Stimulated activated effector memory CD8-positive, alpha-beta T cell treated with anti-CD3 and anti-CD28 coated beads, Interleukin-12 subunit alpha, Interleukin-12 subunit beta, amount 100 ng/mL, for 72 hours (primary cell): ENCODE measurements around the gene IL1RAP.

Source experiments
- ATAC-seq: fragments of 150-1000 bp; cut with Tn5 transposase; 2 replicates; pipeline ENCODE4 v1.10.0; 2021
- DNase-seq, 2 donors: peaks; one replicate each; pipeline ENCODE4 v3.0.0; 2021 to 2022; ENCODE audit warnings: low spot score in 2 of 2
- H3K27ac Mint-ChIP-seq: one replicate; pipeline ENCODE4 v1.8.0; 2022; ENCODE audit warnings: mild to moderate bottlenecking, mixed read lengths
- H3K36me3 Mint-ChIP-seq: one replicate; pipeline ENCODE4 v1.8.0; 2022; ENCODE audit warnings: mild to moderate bottlenecking, mixed read lengths
- H3K4me1 Mint-ChIP-seq: one replicate; pipeline ENCODE4 v1.8.0; 2022; ENCODE audit warnings: mixed read lengths
- H3K4me3 Mint-ChIP-seq: one replicate; pipeline ENCODE4 v1.8.0; 2022; ENCODE audit warnings: mild to moderate bottlenecking, mixed read lengths
- H3K9me3 Mint-ChIP-seq: one replicate; pipeline ENCODE4 v1.8.0; 2022; ENCODE audit warnings: mixed read lengths

IL1RAP gene

DNA sequence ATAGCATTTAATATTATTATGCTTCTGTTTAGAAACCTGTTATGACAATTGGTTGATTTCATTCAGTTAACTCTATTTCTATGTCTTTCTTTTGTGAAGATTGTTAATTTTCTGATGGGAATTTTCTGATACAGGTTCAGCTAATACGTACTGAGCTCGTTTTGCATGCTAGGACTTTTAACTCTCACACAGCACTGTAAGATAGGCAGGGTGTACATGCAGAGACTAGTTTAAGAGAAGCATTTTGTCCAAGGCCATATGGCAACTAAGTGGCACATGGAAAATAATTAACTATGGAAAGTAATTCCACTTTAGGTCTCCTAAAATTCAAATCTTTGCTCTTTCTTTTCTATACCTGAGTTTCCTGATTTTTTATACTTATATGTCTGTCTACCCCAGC is 81.9 kb downstream of the IL1RAP start:
- Mint-ChIP-seq H3K9me3 (no peaks in the 10 kb centered on the region), H3K36me3 (peaks cover 5% of the 10 kb centered on the region), H3K4me1 (peaks cover 22% of the 10 kb centered on the region), H3K27ac (no peak overlapping the region), H3K4me3 (no peak overlapping the region)
- ATAC-seq = no peak
- no peak for DNase-seq

DNA sequence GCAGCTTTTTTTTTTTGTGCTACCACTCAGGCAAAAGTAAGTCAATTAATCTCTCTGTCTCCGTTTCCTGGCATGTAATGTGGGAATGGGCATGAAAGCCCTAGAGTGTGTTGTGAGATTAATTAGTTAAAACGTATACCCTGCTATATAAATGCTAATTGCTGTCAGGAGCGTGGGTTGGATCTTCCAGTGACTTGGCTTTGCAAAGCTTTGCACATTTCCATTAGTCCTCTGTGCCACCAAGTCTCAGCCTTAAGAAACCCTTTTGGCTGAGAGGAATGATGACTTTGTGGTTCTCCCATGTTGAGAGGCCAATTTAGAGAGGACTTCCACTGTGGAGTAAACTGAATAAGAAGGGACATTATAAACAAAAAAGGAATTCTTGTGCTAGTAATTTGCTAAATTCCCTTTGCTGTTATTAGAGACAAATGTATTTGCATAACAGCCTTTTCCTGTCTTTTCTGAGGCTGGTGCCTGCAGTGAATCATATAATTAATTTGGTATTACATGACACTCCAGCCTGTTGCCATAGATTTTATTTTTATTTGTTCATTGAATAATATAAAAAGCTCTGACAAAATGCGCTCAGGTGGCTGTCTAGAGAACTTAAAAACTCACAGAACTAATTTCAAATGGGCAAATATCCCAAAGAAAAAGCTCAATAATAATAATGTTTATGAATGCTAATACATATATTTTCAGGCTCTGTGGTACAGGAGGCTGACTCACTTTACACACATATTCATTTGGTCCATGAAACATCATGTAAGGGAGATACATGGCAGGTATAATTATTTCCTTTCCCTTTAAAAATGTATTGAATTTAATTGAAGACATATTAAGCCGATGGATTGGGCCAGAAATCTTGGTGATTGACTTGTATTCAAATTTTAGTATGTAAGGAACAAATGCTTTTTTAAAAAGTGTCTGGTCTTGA is 82.7 kb downstream of the IL1RAP start:
- no peak overlapping the region for H3K4me3 Mint-ChIP-seq
- no peaks in the 10 kb centered on the region for H3K9me3 Mint-ChIP-seq
- DNase-seq = no peak
- no peak overlapping the region for H3K27ac Mint-ChIP-seq
- peaks cover 22% of the 10 kb centered on the region for H3K4me1 Mint-ChIP-seq
- no peak for ATAC-seq
- H3K36me3 Mint-ChIP-seq = peaks cover 13% of the 10 kb centered on the region

DNA sequence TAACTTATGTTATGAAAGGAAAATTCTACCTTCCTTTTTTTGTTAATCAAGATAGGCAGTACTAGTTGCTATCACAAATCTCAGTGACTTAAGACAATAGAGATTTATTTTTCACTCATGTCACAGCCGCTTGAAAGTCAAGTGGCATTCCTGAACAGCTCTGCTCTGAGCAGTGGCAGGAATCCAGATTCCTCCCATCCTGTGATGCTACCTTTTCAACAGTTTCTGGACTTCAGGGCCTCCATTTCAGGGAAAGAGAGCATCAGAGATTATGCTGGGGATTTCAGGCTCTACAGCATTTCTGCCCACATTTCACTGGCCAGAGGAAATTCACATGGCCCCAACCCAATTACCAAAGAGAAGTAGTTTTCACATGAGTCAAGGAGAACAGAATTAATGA is 83.4 kb downstream of the IL1RAP start:
- Mint-ChIP-seq H3K4me3 (no peak overlapping the region), H3K4me1 (peaks cover 22% of the 10 kb centered on the region), H3K9me3 (no peaks in the 10 kb centered on the region), H3K27ac (no peak overlapping the region), H3K36me3 (peaks cover 17% of the 10 kb centered on the region)
- ATAC-seq = no peak
- no peak for DNase-seq

DNA sequence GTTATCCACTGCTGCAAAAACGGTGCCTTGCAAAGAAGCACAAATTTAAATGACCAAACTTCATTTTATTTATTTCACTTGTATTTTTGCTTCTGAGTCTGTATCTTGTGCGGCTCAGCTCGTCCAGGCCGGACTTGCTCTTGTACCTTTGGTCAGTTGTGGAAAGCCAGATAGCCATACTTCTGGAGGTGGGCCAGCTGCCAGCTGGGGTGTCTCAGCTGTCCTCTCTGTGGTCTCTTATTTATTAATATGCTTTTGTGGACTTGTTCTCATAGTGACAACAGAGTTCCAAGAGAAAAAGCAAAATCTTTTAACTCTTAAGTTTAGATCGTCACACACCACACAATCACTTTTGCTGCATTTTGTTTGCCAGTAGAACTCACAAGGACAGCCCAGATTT is 87.7 kb downstream of the IL1RAP start:
- H3K4me1 Mint-ChIP-seq = peaks cover 11% of the 10 kb centered on the region
- H3K36me3 Mint-ChIP-seq = peaks cover 41% of the 10 kb centered on the region
- no peak for ATAC-seq
- no peak for DNase-seq
- H3K4me3 Mint-ChIP-seq = no peak overlapping the region
- peaks cover 4% of the 10 kb centered on the region for H3K9me3 Mint-ChIP-seq
- no peak overlapping the region for H3K27ac Mint-ChIP-seq

DNA sequence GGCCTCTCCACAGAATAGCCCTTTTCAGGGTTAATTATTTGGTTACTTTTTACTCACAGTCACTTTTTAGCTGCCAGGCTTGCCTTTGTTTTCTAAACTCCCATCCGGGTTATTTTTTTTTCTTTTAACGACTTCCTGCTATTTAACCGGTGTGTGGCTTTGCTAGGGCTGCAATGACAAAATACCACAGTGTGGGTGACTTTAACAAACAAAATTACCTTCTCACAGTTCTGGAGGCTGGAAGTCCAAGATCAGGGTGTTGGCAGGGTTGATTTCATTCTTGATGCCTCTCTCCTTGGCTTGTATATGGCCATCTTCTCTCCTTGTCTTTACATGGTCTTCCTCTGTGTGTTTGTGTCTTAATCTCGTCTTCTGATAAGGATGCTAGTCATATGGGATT is 91.5 kb downstream of the IL1RAP start:
- DNase-seq (no peak), ATAC-seq (no peak)
- H3K27ac Mint-ChIP-seq = peak overlapping the region; percentile 58
- H3K9me3 Mint-ChIP-seq = peaks cover 4% of the 10 kb centered on the region
- H3K4me3 Mint-ChIP-seq = no peak overlapping the region
- peaks cover 70% of the 10 kb centered on the region for H3K36me3 Mint-ChIP-seq
- H3K4me1 Mint-ChIP-seq = peaks cover 7% of the 10 kb centered on the region

DNA sequence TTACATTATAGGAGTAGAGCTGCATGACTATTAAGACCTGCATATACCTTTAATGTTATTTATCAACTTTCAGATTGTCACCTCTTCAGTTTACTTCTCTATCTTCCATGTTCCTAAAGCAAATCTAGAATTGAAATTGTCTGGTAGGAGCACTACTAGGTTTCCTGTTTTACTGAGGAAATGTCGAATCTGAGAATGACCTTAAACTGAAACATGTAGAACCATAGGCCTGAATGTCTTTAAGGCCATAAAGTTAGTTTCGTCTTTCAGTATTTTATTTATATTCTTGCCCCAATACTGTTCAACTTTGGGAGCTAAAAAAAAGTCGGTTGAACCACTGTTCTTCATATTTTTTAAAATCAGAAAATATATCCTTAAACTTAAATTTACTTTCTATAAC is 92.7 kb downstream of the IL1RAP start:
- H3K36me3 Mint-ChIP-seq = peaks cover 62% of the 10 kb centered on the region
- peaks cover 4% of the 10 kb centered on the region for H3K9me3 Mint-ChIP-seq
- no peak for ATAC-seq
- H3K4me1 Mint-ChIP-seq = peaks cover 7% of the 10 kb centered on the region
- H3K4me3 Mint-ChIP-seq = no peak overlapping the region
- DNase-seq = no peak
- H3K27ac Mint-ChIP-seq = no peak overlapping the region

DNA sequence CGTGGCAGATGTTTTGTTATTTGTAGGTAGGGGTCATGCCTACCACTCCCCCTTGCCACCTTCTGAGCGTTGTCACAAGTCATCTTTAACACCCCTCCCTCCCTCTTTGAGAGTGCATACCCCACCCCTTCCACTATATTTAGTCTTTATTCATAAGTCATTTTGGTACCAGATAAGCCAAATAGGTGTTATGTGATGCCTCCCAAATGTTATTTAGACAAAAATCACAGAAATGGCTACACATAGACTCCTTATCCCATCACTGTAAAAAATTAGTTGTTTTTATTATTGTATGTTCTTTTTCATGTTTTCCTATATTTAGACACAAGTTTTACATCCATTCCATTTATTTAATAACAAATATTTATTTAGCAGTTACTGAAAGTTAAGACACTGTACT is 93.1 kb downstream of the IL1RAP start:
- H3K36me3 Mint-ChIP-seq = peaks cover 58% of the 10 kb centered on the region
- no peak overlapping the region for H3K27ac Mint-ChIP-seq
- H3K4me3 Mint-ChIP-seq = no peak overlapping the region
- DNase-seq (no peak), ATAC-seq (no peak)
- H3K4me1 Mint-ChIP-seq = peaks cover 7% of the 10 kb centered on the region
- peaks cover 4% of the 10 kb centered on the region for H3K9me3 Mint-ChIP-seq

DNA sequence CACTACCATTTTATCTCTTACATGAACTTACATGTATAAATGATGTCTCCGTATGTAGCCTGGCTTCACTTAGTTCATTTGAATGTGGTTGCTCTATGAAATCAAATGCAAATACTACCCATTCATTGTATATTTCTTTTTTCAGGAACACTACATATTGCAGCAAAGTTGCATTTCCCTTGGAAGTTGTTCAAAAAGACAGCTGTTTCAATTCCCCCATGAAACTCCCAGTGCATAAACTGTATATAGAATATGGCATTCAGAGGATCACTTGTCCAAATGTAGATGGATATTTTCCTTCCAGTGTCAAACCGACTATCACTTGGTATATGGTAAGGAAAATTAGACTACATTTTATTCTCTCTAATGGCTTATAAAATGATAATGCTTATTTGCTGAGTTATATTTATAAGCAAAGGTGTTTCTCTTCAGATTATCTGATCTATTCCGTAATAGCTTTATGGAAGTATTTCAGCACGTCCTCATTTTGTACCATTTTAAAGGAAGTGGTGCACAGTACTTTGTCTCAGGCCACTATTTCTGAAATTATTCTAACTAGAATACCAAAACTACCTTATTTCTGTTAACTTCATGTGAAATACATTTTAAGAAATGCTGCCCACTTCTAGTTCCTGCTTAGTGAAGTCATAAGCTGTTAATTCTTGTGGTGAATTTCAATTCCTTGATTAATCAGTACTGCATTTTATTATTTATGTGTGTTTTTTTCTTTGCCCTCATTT is 95.1 kb downstream of the IL1RAP start:
- H3K4me1 Mint-ChIP-seq = peaks cover 7% of the 10 kb centered on the region
- no peak for ATAC-seq
- H3K27ac Mint-ChIP-seq = no peak overlapping the region
- DNase-seq = no peak
- no peak overlapping the region for H3K4me3 Mint-ChIP-seq
- peaks cover 52% of the 10 kb centered on the region for H3K36me3 Mint-ChIP-seq
- H3K9me3 Mint-ChIP-seq = peaks cover 4% of the 10 kb centered on the region

DNA sequence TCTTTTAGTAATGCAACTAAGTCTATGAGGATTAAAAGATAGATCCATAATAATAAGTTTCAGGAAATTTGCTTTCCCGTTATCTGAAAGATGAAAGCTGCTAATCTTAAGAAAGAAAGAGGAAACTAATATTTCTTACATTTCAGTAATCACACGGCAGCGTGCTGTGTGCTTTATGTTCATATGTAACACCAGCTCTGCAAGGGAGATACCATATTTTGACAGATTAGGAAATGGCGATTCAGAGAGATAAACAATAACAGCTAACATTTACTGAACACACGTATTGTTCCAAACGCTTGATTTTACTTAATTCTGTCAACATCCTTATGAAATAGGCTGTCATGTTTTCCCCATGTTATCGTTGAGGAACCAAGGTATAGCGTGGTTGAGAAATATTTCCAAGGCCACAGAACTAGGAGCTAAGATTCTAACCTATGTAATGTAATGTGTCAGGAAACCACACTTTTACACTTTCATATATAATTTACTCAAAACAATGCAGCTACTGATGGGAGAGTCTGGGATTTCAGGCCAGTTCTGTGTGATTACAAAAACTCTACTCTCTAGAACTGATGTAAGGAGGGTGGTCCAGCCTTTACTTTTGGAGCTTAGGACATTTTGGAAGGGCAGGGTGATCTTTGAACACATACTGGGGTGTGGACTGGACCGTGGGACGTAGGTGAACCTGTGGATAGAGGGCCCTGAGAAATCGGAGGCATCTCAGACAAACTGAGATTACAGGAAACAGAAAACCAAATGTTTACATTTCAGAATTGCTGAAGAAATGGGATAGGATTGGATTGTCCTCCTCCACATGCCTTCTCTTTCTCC is 100.6 kb downstream of the IL1RAP start:
- peaks cover 31% of the 10 kb centered on the region for H3K36me3 Mint-ChIP-seq
- ATAC-seq (no peak), DNase-seq (no peak)
- no peak overlapping the region for H3K4me3 Mint-ChIP-seq
- peaks cover 24% of the 10 kb centered on the region for H3K4me1 Mint-ChIP-seq
- peak overlapping the region; percentile 4 for H3K27ac Mint-ChIP-seq
- H3K9me3 Mint-ChIP-seq = no peaks in the 10 kb centered on the region

DNA sequence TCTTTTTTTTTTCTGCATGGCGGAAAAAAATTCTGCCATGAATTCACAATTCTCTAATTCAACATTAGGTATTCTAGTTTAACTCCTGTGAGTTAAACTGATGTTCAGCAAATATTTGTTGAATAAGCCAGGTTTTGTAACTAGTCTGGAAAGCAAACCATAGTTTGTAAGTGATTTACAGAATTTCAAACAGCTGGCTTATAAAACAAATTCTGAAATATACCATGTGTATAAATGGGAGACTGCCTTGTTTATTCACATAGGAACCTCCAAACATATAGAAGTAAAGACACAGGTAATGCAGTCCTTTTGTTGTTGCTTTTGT is 101.1 kb downstream of the IL1RAP start:
- no peaks in the 10 kb centered on the region for H3K9me3 Mint-ChIP-seq
- H3K4me3 Mint-ChIP-seq = no peak overlapping the region
- H3K4me1 Mint-ChIP-seq = peaks cover 24% of the 10 kb centered on the region
- no peak for DNase-seq
- no peak for ATAC-seq
- peak overlapping the region; percentile 4 for H3K27ac Mint-ChIP-seq
- H3K36me3 Mint-ChIP-seq = peaks cover 31% of the 10 kb centered on the region

DNA sequence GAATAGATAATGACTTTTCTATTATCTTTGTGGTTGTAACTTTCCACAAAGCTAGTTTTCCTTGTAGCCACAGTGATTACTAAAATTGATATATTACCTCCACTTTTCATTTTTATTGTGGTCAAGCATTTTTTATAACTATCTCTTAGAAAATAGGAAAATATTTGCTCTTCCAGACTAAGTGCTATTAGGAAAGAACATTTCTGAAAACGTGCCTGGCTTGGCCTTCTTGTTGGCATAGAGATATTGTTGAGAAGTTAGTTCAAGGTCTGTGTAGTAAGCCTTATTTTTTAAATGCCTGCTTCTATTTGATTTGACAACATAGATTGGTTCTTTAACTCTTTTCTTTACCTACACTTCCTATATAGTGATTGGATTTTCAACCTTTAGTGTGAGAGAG is 101.7 kb downstream of the IL1RAP start:
- DNase-seq (no peak), ATAC-seq (no peak)
- Mint-ChIP-seq H3K36me3 (peaks cover 34% of the 10 kb centered on the region), H3K4me1 (peaks cover 24% of the 10 kb centered on the region), H3K27ac (no peak overlapping the region), H3K9me3 (no peaks in the 10 kb centered on the region), H3K4me3 (no peak overlapping the region)

DNA sequence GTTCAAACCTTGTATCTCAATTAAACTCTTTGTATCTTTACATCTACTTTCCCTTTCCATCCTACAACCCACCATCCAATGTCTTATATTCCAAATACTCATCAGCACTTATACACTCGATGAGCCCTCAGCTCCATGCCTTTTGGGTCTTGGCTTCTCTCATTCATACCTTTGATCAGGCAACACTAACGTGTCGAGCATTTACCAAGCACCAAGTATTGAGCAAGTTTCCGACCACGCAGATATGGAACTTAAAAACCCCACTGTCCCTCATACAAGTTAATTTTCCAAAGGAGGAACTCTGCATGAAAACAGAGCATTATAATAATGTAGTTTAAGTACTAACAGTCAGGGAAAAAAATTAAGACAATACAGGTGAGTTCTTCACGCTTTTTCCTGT is 102.8 kb downstream of the IL1RAP start:
- DNase-seq (no peak), ATAC-seq (no peak)
- peak overlapping the region; percentile 89 for H3K27ac Mint-ChIP-seq
- H3K9me3 Mint-ChIP-seq = no peaks in the 10 kb centered on the region
- H3K4me3 Mint-ChIP-seq = peak overlapping the region; percentile 41
- H3K36me3 Mint-ChIP-seq = peaks cover 43% of the 10 kb centered on the region
- H3K4me1 Mint-ChIP-seq = peaks cover 24% of the 10 kb centered on the region

DNA sequence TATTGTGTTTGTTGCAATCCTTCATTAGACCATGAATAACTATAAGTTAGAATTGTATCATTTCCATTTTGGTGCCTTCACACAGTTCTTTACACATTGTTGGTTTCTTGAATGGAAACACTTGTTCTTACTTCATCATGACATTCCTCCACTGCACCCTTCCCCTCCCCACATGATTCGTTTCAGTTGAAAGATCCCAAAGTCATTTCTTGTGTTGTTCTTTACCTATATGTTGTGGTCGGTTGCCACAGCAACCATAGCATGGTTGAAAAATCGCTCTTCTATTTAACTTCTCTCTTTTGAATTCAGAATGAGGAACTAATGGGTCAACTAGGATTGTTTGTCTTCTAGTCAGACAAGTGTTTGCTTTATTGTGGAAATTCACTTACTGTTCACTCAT is 103.3 kb downstream of the IL1RAP start:
- DNase-seq (no peak), ATAC-seq (peak; percentile 72)
- H3K27ac Mint-ChIP-seq = peak overlapping the region; percentile 89
- peaks cover 48% of the 10 kb centered on the region for H3K36me3 Mint-ChIP-seq
- H3K9me3 Mint-ChIP-seq = no peaks in the 10 kb centered on the region
- peaks cover 24% of the 10 kb centered on the region for H3K4me1 Mint-ChIP-seq
- H3K4me3 Mint-ChIP-seq = peak overlapping the region; percentile 41

DNA sequence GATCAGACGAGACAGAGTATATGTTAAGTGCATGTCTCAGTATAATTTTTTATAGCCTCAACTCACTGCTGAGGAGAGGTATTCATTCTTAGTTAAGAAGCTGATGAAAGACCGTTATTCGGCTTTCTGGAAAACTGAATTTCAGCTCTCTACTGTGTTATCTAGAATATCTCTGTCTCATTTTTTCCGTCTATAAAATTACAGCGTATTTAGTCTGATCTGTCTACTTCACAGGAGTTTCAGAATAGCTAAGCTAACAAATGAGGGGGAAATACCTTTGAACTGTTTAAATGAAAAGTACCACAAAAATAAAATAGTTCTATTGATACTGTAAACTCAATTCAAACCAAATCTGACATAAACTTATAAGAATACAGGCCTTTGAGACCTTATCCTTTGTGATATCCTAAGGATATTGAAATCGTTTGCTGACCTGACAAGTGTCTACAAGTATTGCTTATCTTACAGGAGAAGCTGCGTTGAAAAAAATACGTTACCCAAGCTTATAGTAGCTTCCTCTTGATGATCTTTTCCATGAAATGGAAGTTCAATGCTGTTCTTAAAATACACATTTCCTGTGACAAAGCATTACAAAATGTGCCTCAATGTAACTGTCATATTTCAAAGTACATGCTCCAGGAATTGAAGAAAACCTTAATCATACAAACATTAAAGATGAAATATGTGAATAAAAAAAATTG is 104.6 kb downstream of the IL1RAP start:
- Mint-ChIP-seq H3K4me1 (peaks cover 24% of the 10 kb centered on the region), H3K4me3 (peak overlapping the region; percentile 41), H3K36me3 (peaks cover 60% of the 10 kb centered on the region), H3K9me3 (no peaks in the 10 kb centered on the region), H3K27ac (peak overlapping the region; percentile 89)
- DNase-seq = no peak
- peak; percentile 93 for ATAC-seq

DNA sequence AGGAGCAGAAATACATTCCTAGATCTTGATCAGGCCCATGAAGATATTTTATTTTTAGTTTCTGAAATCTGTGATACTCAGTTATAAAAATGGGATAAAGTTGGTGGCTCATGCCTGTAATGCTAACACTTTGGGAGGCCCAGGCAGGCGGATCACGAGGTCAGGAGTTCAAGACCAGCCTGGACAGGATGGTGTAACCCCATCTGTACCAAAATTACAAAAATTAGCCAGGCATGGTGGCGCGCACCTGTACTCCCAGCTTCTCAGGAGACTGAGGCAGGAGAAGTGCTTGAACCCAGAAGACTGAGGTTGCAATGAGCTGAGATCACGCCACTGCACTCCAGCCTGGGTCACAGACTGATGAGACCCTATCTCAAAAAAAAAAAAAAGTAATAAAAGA is 105.5 kb downstream of the IL1RAP start:
- ATAC-seq = no peak
- Mint-ChIP-seq H3K36me3 (peaks cover 69% of the 10 kb centered on the region), H3K27ac (peak overlapping the region; percentile 89), H3K9me3 (no peaks in the 10 kb centered on the region), H3K4me3 (peak overlapping the region; percentile 41), H3K4me1 (peaks cover 24% of the 10 kb centered on the region)
- DNase-seq = no peak
